Neural crest cell (in vitro differentiated cells): Measurements from ENCODE around the gene SMIM1. TPM values are rescaled to one million over a fixed set of nuclear protein-coding genes. Genes with fewer than 3 reads are reported as not detected.

ENCODE experiments used
- DNase-seq: peaks from one replicate; pipeline ENCODE4 v3.0.0; 2021; ENCODE audit warnings: low read depth, mixed read lengths, low spot score
- H3K27ac Mint-ChIP-seq: one replicate; pipeline ENCODE4 v1.8.0; 2021; ENCODE audit warnings: mild to moderate bottlenecking, mixed read lengths; ENCODE audit not compliant: unreplicated experiment
- H3K27me3 Mint-ChIP-seq: 2 replicates; pipeline ENCODE4 v1.8.0; 2021; ENCODE audit warnings: low read depth, mild to moderate bottlenecking, mixed read lengths
- H3K36me3 Mint-ChIP-seq: 2 replicates; pipeline ENCODE4 v1.8.0; 2021; ENCODE audit warnings: low read depth, mild to moderate bottlenecking, mixed read lengths
- H3K4me1 Mint-ChIP-seq: 2 replicates; pipeline ENCODE4 v1.8.0; 2021; ENCODE audit warnings: mixed read lengths
- H3K4me3 Mint-ChIP-seq: one replicate; pipeline ENCODE4 v1.8.0; 2021; ENCODE audit warnings: mild to moderate bottlenecking, mixed read lengths
- H3K9me3 Mint-ChIP-seq: 2 replicates; pipeline ENCODE4 v1.8.0; 2021; ENCODE audit warnings: mixed read lengths
- CTCF ChIP-seq: fragments of 200-600 bp; sonication (generic); conservative IDR thresholded peaks from 2 replicates; pipeline ENCODE4 v1.5.0; 2021; ENCODE audit warnings: antibody characterized with exemption, mild to moderate bottlenecking
- total RNA-seq: library from RNA; stranded (reverse); gene quantifications from 2 replicates; pipeline ENCODE4 v1.2.1, GENCODE V29; 2021

Gene SMIM1
- total RNA-seq, 1 donor from 2014 or later = 4.7 TPM

DNA sequence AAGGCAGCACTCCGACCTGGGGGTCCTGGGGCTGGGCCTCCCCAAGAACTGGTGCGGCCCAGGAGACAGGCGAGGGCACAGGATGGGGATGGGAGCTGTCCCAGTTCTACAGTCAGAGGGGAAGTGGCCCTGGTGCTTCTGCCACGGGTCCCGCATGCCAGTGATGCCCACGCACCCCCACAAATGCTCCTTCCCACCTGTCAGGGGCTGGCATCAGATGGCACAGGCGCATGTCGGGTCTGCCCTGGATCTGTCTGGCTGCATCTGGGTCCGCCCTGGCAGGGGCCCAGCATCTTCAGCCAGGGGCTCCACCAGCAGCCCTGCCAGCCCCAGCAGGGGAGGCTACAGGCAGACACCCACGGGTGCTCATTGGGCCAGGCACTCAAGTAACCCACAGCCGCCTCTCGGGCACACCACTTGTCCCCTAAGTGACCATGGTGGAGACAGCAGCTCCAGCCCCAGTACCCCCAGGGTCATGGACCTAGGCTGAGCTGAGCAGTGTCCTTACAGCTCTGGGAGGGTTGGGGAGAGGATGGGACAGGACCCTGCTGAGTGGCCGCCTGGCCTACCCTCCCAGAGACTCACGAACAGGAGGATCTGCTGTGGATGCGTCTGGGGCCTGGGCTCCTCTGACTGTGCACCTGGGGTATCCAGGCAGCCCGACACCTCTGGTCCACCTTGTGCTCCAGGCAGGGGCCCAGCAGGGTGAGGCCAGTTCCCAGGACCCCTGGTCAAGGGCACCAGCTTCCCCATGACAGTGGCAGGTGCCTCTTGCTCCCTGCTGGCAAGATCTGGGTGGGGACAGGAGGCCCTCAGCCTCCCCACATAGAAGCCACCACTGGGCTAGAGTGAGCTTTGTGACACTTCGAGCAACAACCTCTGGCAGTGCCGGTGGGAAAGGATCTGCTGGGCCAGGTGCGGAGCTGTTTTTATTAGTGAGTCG is 5.4 kb downstream of the SMIM1 start:
- no peak for TF ChIP-seq CTCF
- H3K36me3 Mint-ChIP-seq = peaks cover 9% of the 10 kb centered on the region
- H3K27ac Mint-ChIP-seq = no peak overlapping the region
- DNase-seq = no peak
- H3K27me3 Mint-ChIP-seq = no peaks in the 10 kb centered on the region
- H3K4me3 Mint-ChIP-seq = no peak overlapping the region
- peaks cover 11% of the 10 kb centered on the region for H3K4me1 Mint-ChIP-seq
- H3K9me3 Mint-ChIP-seq = no peaks in the 10 kb centered on the region

- H3K27me3 Mint-ChIP-seq = no peaks in the 10 kb centered on the region
- H3K27ac Mint-ChIP-seq = no peak overlapping the region
- TF ChIP-seq CTCF = no peak
- peaks cover 9% of the 10 kb centered on the region for H3K36me3 Mint-ChIP-seq
- H3K9me3 Mint-ChIP-seq = no peaks in the 10 kb centered on the region
- DNase-seq = no peak
- H3K4me3 Mint-ChIP-seq = no peak overlapping the region
- H3K4me1 Mint-ChIP-seq = peaks cover 11% of the 10 kb centered on the region
These were observed 6.2 kb downstream of the SMIM1 start for GRCh38 chr1:3778590-3779264.

DNA sequence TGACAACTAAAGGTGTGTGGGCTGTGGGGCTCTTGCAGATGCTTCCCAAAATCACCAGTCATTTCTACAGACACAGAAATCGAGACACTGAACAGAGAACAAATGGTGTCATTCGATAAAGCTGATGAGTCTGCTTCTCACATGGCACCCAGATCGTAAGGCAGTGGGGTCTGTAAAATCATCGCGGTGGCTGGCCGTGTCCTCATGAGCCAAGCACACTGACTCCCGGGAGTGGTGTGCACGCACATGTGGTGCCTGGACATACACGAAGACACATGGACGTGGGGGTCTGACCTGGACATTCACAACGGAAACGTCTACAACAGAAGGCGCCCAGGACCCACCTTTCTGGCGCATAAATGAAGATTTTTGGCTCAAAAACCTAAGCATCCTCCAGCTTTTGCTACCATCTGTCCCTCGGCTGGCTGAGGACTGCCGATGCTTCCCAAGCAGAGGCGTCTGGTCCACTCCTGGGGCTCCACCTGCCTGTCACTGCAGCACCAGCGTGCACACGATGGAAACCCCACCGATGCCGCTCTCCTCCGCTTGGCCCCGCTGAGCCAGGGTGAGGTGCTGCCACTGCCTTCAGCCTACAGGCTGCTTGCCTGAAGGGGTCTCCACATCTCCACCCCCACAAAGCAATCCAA is 6.8 kb downstream of the SMIM1 start:
- Mint-ChIP-seq H3K27ac (no peak overlapping the region), H3K4me1 (peaks cover 11% of the 10 kb centered on the region), H3K27me3 (no peaks in the 10 kb centered on the region), H3K4me3 (no peak overlapping the region), H3K36me3 (peaks cover 15% of the 10 kb centered on the region), H3K9me3 (no peaks in the 10 kb centered on the region)
- no peak for TF ChIP-seq CTCF
- DNase-seq = no peak

DNA sequence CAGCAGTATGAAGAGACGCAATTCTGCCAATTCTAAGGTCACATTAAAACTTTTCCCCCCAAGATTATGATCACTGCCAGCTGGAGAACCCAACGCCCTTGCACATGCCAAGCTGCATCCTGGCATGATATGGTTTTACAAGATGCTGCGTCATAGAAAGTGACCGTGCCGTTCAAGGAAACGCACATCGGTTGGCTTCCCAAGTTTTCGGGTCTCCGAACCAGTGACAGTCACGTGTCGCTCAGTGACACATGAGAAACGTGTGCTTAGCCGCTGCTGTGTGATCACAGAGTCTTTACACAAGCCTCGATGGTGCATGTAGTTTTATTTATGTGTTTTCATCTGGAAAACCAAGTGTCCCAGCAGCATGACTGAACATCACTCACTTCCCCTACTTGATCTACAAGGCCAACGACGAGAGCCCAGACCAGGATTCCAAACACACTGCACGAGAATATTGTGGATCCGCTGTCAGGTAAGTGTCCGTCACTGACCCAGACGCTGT is 7.4 kb downstream of the SMIM1 start:
- peaks cover 16% of the 10 kb centered on the region for H3K36me3 Mint-ChIP-seq
- peaks cover 10% of the 10 kb centered on the region for H3K4me1 Mint-ChIP-seq
- no peak for TF ChIP-seq CTCF
- no peaks in the 10 kb centered on the region for H3K9me3 Mint-ChIP-seq
- no peak overlapping the region for H3K4me3 Mint-ChIP-seq
- no peak overlapping the region for H3K27ac Mint-ChIP-seq
- no peaks in the 10 kb centered on the region for H3K27me3 Mint-ChIP-seq
- DNase-seq = no peak

- Mint-ChIP-seq H3K4me3 (no peak overlapping the region), H3K27me3 (no peaks in the 10 kb centered on the region), H3K27ac (no peak overlapping the region), H3K9me3 (no peaks in the 10 kb centered on the region), H3K4me1 (peaks cover under 1% of the 10 kb centered on the region), H3K36me3 (peaks cover 16% of the 10 kb centered on the region)
- no peak for TF ChIP-seq CTCF
- DNase-seq = no peak
These were observed 8.4 kb downstream of the SMIM1 start for GRCh38 chr1:3780901-3781300.
